HFFc6 (cell line): ENCODE measurements around the gene AMIGO1. TPM values are rescaled to one million over a fixed set of nuclear protein-coding genes. Genes with fewer than 3 reads are reported as not detected.

Experiments
- DNase-seq: peaks from one replicate; pipeline ENCODE4 v3.0.0-alpha.2; 2018
- H3K27ac Mint-ChIP-seq: 2 replicates; pipeline ENCODE4 v1.8.0; 2020; ENCODE audit warnings: mild to moderate bottlenecking, mixed read lengths
- H3K27me3 Mint-ChIP-seq: 2 replicates; pipeline ENCODE4 v1.8.0; 2021; ENCODE audit warnings: mild to moderate bottlenecking, moderate library complexity, mixed read lengths; ENCODE audit not compliant: insufficient read depth
- H3K36me3 Mint-ChIP-seq: 2 replicates; pipeline ENCODE4 v1.8.0; 2021; ENCODE audit warnings: low read depth, mixed read lengths
- H3K4me1 Mint-ChIP-seq: 2 replicates; pipeline ENCODE4 v1.8.0; 2020; ENCODE audit warnings: low read depth, mixed read lengths
- H3K4me3 Mint-ChIP-seq: 2 replicates; pipeline ENCODE4 v1.8.0; 2020; ENCODE audit warnings: mild to moderate bottlenecking, moderate library complexity, mixed read lengths
- H3K9me3 Mint-ChIP-seq: 2 replicates; pipeline ENCODE4 v1.8.0; 2020; ENCODE audit warnings: mild to moderate bottlenecking, mixed read lengths
- total RNA-seq, 6 experiments: library from RNA; stranded (reverse); fragmentation: NEBNext Ultra II Directional; extraction: Animal tissue kit (Norgen Biotek cat#: 25700); gene quantifications; 2 replicates in 1 of 6; 3 replicates in 5 of 6; pipeline ENCODE4 v1.2.3, GENCODE V29; 2021
- TF ChIP-seq, protein P1 (sequence below): fragments of 200-600 bp; sonication (generic); IDR thresholded peaks from 2 replicates; pipeline ENCODE4 v1.5.0; 2021; ENCODE audit warnings: antibody characterized with exemption, mild to moderate bottlenecking

AMIGO1 gene
- total RNA-seq, 6 experiments from 2014 or later, result 3.0 to 8.3 (median 4.3) TPM

DNA sequence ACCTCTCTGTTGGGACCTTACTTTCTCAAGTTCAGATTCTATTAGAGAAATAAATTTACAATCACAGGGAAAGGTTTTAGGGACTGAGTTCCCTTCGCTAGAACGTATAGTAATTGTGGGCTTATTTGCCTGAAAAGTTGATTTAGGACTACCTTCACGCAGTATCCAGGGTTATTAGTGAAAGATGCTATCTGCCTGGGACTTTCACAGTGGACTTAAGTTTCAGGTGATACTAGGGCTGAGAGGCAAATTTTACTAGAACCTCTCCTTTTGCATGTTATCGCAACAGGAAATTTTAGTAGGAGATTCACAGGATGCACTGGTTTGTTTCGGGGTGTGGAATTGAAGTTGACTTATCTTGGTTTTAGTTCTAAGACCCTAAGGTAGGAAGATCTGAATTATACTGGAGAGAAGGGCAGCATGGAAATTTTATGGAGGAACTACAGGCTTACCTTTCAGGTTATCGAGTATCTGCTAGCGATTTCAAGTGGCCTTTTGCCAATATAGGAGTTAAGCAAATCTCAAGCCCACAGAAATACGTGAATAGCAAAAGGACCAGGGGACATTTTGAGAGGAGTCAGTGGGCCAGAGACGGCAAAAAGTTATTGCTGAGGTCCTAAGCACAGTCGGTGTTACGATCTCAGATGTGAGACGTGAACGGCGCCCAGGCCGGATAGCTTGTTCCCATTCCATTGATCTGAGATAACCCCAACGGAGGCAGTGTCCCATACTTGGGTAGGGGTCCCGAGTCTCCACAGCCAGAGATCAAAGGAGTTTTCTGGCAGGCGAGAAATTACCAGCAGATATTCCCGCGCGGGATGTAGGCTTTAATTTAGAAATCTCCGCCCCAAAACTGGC lies 38.2 kb upstream of the AMIGO1 start:
- no peak for DNase-seq
- no peaks in the 10 kb centered on the region for H3K9me3 Mint-ChIP-seq
- no peaks in the 10 kb centered on the region for H3K27me3 Mint-ChIP-seq
- no peaks in the 10 kb centered on the region for H3K36me3 Mint-ChIP-seq
- peak overlapping the region; percentile 98 for H3K27ac Mint-ChIP-seq
- H3K4me3 Mint-ChIP-seq, result peak overlapping the region; percentile 96
- peaks cover 39% of the 10 kb centered on the region for H3K4me1 Mint-ChIP-seq
- TF ChIP-seq, protein P1, sequence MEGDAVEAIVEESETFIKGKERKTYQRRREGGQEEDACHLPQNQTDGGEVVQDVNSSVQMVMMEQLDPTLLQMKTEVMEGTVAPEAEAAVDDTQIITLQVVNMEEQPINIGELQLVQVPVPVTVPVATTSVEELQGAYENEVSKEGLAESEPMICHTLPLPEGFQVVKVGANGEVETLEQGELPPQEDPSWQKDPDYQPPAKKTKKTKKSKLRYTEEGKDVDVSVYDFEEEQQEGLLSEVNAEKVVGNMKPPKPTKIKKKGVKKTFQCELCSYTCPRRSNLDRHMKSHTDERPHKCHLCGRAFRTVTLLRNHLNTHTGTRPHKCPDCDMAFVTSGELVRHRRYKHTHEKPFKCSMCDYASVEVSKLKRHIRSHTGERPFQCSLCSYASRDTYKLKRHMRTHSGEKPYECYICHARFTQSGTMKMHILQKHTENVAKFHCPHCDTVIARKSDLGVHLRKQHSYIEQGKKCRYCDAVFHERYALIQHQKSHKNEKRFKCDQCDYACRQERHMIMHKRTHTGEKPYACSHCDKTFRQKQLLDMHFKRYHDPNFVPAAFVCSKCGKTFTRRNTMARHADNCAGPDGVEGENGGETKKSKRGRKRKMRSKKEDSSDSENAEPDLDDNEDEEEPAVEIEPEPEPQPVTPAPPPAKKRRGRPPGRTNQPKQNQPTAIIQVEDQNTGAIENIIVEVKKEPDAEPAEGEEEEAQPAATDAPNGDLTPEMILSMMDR, result no peak

DNA sequence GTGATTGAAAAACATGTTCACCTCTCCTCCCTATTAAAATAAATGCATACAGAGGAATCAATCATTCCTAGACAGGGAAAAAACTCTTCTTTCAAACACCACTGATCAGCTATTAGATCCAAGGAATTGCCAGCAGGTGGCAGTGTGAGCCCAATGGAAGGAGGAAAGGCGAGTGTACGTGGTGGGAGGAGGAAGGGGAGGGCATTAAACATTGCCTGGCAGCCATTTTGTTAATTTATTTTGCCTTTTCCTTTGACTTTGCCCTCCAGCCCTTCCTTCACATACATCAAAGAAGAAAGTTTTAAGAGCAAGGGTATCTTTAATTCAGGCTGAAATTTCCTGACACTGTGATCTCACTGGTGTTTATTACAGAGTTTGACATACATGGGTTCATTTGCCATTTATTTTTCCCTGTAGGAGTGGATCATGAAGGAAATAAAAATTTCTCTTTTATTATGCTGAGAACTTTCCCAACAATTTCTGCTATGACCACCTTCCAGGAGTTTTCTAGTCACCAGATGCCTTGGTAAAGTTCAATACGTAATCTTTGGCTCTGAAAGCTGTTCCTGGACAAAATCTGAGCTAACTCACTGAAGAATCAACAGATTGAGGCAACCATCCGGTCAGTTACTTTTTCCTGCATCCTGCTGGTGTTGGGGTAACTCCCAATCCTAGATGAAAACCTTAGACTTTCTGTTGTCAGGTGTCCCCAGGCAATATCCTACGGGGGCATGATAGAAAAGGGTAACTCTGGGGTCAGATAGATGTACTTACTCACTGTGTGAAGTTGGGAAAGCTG lies 37.0 kb upstream of the AMIGO1 start:
- Mint-ChIP-seq H3K4me3 (peak overlapping the region; percentile 96), H3K9me3 (no peaks in the 10 kb centered on the region), H3K27ac (peak overlapping the region; percentile 98), H3K27me3 (no peaks in the 10 kb centered on the region), H3K4me1 (peaks cover 44% of the 10 kb centered on the region), H3K36me3 (no peaks in the 10 kb centered on the region)
- DNase-seq, result peak; percentile 81
- TF ChIP-seq, protein P1, result peak; percentile 94

DNA sequence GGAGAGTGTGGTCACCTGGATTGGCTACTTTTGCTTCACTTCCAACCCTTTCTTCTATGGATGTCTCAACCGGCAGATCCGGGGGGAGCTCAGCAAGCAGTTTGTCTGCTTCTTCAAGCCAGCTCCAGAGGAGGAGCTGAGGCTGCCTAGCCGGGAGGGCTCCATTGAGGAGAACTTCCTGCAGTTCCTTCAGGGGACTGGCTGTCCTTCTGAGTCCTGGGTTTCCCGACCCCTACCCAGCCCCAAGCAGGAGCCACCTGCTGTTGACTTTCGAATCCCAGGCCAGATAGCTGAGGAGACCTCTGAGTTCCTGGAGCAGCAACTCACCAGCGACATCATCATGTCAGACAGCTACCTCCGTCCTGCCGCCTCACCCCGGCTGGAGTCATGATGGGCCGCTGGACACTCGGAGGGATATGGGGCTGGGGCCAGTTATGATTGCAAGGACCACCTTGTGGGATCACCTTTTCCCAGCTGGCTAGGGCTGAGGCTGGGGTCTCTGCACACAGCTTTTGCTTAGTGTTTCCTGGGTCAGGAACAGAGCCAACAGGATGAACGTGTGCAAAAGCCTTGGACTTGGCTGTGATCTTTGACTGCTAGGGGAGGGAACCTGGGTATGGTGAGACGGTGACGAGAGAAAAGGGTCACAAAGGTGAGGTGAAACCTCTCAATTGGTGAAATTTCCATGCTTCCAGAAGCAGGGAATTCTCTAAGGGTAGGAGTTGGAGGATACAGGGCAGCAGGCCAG lies 34.6 kb upstream of the AMIGO1 start:
- TF ChIP-seq, protein P1, result no peak
- Mint-ChIP-seq H3K27ac (no peak overlapping the region), H3K9me3 (no peaks in the 10 kb centered on the region), H3K4me3 (no peak overlapping the region), H3K36me3 (no peaks in the 10 kb centered on the region), H3K4me1 (peaks cover 25% of the 10 kb centered on the region), H3K27me3 (peaks cover 8% of the 10 kb centered on the region; the same call in 1 of the 2 replicates)
- DNase-seq, result no peak

DNA sequence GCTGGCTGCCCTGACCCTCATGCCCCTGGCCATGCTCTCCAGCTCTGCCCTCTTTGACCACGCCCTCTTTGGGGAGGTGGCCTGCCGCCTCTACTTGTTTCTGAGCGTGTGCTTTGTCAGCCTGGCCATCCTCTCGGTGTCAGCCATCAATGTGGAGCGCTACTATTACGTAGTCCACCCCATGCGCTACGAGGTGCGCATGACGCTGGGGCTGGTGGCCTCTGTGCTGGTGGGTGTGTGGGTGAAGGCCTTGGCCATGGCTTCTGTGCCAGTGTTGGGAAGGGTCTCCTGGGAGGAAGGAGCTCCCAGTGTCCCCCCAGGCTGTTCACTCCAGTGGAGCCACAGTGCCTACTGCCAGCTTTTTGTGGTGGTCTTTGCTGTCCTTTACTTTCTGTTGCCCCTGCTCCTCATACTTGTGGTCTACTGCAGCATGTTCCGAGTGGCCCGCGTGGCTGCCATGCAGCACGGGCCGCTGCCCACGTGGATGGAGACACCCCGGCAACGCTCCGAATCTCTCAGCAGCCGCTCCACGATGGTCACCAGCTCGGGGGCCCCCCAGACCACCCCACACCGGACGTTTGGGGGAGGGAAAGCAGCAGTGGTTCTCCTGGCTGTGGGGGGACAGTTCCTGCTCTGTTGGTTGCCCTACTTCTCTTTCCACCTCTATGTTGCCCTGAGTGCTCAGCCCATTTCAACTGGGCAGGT lies 33.9 kb upstream of the AMIGO1 start:
- TF ChIP-seq, protein P1, result no peak
- Mint-ChIP-seq H3K27ac (no peak overlapping the region), H3K36me3 (no peaks in the 10 kb centered on the region), H3K9me3 (no peaks in the 10 kb centered on the region), H3K27me3 (peaks cover 13% of the 10 kb centered on the region; the same call in 1 of the 2 replicates), H3K4me3 (no peak overlapping the region), H3K4me1 (peaks cover 25% of the 10 kb centered on the region)
- DNase-seq, result no peak

DNA sequence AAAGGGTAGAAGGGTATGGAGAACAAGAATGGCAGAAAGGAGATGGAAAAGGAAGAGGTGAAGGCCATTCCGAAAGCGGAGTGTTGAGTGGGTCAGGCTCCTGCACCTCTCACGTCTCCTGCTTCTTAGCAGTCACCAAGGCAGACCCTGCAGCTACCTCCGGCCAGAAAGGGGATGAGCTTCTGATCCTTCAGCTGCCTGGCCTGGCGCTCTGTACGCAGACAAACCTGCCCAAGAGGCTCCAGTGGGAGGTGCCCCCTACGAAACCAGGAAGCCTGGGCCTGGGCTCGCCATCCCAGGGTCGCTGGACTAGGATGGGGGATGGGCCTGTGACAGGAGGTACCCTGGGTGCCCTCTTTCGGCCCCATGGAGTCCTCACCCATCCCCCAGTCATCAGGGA lies 33.1 kb upstream of the AMIGO1 start:
- H3K36me3 Mint-ChIP-seq, result no peaks in the 10 kb centered on the region
- no peak overlapping the region for H3K4me3 Mint-ChIP-seq
- no peaks in the 10 kb centered on the region for H3K9me3 Mint-ChIP-seq
- no peak overlapping the region for H3K27ac Mint-ChIP-seq
- TF ChIP-seq, protein P1, result no peak
- DNase-seq, result no peak
- peaks cover 23% of the 10 kb centered on the region for H3K4me1 Mint-ChIP-seq
- H3K27me3 Mint-ChIP-seq, result peaks cover 13% of the 10 kb centered on the region; the same call in 1 of the 2 replicates
